Spleen (tissue), 7 donors: ENCODE results near the gene KCNH4.

Experiments used
- CTCF ChIP-seq, 11 experiments: fragments of 200-600 bp in 7 of 11; fragments of 450-650 bp in 4 of 11; sonication (generic) in 4 of 11; IDR thresholded peaks in 8 of 11; conservative IDR thresholded peaks in 3 of 11; 1 replicate in 7 of 11; 2 replicates in 4 of 11; pipeline versions ENCODE4 v1.4.0 to v1.8.0; 2016 to 2021; ENCODE audit warnings: antibody characterized with exemption in 11 of 11, inconsistent platforms in 4 of 11, mild to moderate bottlenecking in 1 of 11
- POLR2A ChIP-seq, 3 donors: fragments of 450-650 bp; IDR thresholded peaks; one replicate each; pipeline ENCODE4 v1.5.1; 2017; ENCODE audit warnings: antibody characterized with exemption in 3 of 3, mild to moderate bottlenecking in 1 of 3
- donor health status: DM: no; HTN: no; CAD: no; lungs with moderate emphysema.
- donor health status: DM: no; HTN: no; CAD: no.
- donor health status: DM: no; HTN: no; CAD: no.

GRCh38 chr17:42169351-42169750 lies 11.6 kb downstream of the KCNH4 start:
- TF ChIP-seq POLR2A (IDR thresholded peaks at IDR 0.05) (no peak), CTCF (IDR thresholded peaks at IDR 0.05 in 8 of 11, conservative IDR thresholded peaks at IDR 0.05 in 3 of 11) (no peak)
